ENCODE results near the gene PLK1. TPM values are rescaled to one million over a fixed set of nuclear protein-coding genes. Genes with fewer than 3 reads are reported as not detected.
"Not testable (repeated sequence)": the region's sequence is repeated elsewhere in the genome, so short reads cannot be mapped to it uniquely, and the experiment has no call there.

The PLK1 gene
- total RNA-seq, 2 experiments from 2014 or later: 132 to 135 TPM

DNA sequence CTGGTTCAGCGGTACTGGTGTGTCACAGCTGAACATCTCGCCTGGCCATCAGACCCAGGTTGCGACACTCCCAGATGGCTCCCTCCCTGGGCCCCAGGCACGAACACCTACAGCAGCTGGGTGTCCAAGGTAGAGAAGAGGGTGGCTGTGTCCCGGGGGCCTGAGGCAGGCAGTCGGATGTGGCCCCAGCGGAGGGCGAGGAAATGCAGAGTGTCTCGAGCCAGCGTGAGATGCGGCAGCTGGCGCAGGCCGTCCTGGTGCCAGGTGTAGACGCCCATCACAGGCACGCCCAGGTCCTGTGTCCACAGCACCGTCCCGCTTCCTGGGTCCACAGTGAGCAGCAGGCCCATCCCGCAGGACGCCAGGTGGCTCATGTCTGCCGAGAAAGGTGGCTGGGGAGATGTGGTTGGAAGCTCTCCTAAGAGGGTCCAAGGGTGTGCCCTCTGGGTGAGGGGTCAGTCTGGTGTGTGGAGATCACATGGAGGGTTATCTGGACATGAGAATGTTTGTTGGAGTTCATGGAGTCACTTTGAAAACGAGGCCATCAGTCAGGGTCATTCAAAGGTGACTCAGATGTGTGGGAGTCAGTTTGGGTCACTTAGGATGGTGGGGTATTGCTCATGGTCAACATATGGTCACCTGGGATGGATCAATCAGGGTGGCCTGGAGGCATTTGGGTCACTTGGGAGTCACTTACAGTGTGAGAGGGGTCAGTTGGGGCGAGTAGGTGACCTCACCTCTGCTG, 26.3 kb downstream of the PLK1 start:
- H3K27me3 Mint-ChIP-seq: peaks cover 13% of the 10 kb centered on the region
- ATAC-seq: no peak
- H3K9me3 Mint-ChIP-seq (ENCODE audit: low read depth): peaks cover 18% of the 10 kb centered on the region
- CTCF ChIA-PET: no interaction called here
- DNase-seq: no peak
- H3K4me1 Mint-ChIP-seq: no peaks in the 10 kb centered on the region
- H3K36me3 Mint-ChIP-seq: no peaks in the 10 kb centered on the region
- no peak overlapping the region for H3K4me3 Mint-ChIP-seq
- no peak overlapping the region for H3K27ac Mint-ChIP-seq

DNA sequence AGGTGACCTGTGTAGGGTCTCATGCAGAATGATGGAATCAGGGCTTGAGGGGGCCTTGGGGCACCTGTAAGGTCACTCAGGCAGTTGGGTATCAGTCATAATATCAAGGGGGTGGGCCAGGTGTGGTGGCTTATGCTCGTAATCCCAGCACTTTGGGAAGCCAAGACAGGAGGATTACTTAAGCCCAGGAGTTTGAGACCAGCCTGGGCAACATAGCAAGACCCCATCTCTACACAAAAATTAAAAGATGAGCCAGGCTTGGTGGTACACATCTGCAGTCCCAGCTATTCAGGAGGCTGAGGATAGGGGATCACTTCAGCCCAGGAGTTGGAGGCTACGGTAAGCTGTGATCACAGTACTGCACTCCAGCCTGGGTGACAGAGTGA, 26.8 kb downstream of the PLK1 start:
- peaks cover 22% of the 10 kb centered on the region for H3K9me3 Mint-ChIP-seq (ENCODE audit: low read depth)
- no peaks in the 10 kb centered on the region for H3K4me1 Mint-ChIP-seq
- no peak for ATAC-seq
- DNase-seq: no peak
- peaks cover 16% of the 10 kb centered on the region for H3K27me3 Mint-ChIP-seq
- H3K4me3 Mint-ChIP-seq: no peak overlapping the region
- no peaks in the 10 kb centered on the region for H3K36me3 Mint-ChIP-seq
- CTCF ChIA-PET: no interaction called here
- H3K27ac Mint-ChIP-seq: no peak overlapping the region

DNA sequence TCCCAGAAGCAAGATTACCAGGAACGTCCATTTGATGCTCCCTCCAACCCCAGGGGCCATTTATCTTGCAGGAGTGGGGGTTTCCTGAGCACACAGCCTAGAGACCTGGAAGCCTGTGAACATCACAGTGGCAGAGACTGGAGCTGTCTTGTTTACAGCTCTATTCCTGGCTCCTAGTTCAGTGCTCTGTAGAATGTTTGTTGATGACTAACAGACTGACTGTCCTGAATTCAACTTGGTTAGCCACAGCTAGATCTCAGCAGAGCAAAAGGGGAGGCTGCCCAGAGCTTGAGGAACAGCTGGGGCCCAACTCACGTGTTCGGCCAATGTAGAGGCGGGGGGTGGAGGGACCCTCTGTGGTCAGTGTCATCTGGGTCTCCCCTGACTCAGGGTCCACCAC, 27.8 kb downstream of the PLK1 start:
- Mint-ChIP-seq H3K4me1 (no peaks in the 10 kb centered on the region), H3K36me3 (no peaks in the 10 kb centered on the region), H3K27me3 (peaks cover 24% of the 10 kb centered on the region), H3K4me3 (no peak overlapping the region), H3K27ac (no peak overlapping the region), H3K9me3 (ENCODE audit: low read depth) (peaks cover 22% of the 10 kb centered on the region)
- DNase-seq: no peak
- no peak for ATAC-seq
- CTCF ChIA-PET: interaction anchor here (1.1 kb wide), 1 partner anchor 22 kb away, joined by 5 read pairs; no protein-coding TSS in a partner anchor

DNA sequence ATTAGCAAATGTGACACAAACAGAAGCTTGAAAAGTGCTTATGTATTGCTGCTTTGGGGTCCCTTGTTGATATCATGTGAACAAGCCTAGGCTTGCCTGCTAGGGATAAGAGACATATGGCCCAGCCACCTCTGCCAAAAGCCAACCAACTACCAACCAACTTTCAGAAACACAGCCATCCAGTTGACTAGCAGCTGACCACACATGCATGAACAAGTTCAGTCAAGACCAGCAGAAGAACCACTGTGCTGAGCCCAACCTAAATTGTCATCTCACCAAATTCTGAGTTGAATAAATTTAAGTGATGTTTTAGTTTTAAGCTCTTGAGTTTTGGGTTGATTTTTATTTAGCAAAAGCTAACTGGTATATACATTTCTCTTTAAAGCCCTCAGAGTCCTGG, 30.8 kb downstream of the PLK1 start:
- peaks cover 13% of the 10 kb centered on the region for H3K9me3 Mint-ChIP-seq (ENCODE audit: low read depth)
- CTCF ChIA-PET: interaction anchor here (1.2 kb wide), 1 partner anchor 9 kb away, joined by 3 read pairs; no protein-coding TSS in a partner anchor
- peaks cover 38% of the 10 kb centered on the region for H3K27me3 Mint-ChIP-seq

DNA sequence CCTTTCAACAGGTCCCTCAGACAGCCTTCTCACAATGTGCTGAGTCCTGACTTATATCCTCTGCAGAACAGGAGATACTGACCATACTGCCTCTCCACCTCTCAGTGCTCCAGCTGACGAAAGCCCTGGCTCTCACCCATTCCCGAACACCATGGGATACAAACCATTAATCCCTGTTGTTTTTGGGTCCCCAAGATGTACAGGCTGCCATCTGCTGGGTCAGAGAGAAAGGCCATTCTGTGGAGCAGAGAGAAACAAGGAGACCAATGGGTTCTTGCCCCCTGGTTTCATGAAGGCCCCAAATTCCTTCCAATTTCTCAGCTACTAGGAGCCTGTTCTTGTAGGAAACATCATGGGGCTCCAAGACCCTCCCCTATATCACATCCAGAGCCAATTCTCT, 31.3 kb downstream of the PLK1 start:
- CTCF ChIA-PET: interaction anchor here (1.2 kb wide), 1 partner anchor 9 kb away, joined by 3 read pairs; no protein-coding TSS in a partner anchor
- H3K27me3 Mint-ChIP-seq: peaks cover 42% of the 10 kb centered on the region

More for the DNA sequence above, 30.8 kb downstream of the PLK1 start:
- DNase-seq (no peak), ATAC-seq (no peak)
- Mint-ChIP-seq H3K27ac (no peak overlapping the region), H3K4me1 (no peaks in the 10 kb centered on the region), H3K4me3 (no peak overlapping the region), H3K36me3 (no peaks in the 10 kb centered on the region)

DNA sequence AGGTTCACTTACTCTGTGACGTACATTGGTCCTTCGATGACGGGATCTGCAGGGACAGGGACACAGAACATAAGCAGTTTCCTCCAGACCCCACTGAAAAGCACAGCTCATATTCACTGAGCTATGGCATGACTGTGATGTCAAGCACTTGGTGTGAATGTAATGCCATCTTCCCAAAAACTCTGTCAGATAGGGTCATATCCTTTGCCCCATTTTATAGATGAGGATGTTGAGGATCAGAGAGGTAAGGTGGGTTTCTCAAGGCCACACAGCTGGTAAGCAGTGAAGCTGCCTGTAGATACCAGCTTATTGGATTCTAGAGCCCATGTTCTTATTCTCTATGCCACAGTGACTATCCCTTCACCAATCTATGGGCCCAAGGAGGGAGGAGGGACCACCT, 31.8 kb downstream of the PLK1 start:
- CTCF ChIA-PET: no interaction called here
- H3K4me1 Mint-ChIP-seq: no peaks in the 10 kb centered on the region

More for the DNA sequence above, 31.3 kb downstream of the PLK1 start:
- H3K27ac Mint-ChIP-seq: no peak overlapping the region
- DNase-seq: no peak
- no peak overlapping the region for H3K4me3 Mint-ChIP-seq
- no peaks in the 10 kb centered on the region for H3K36me3 Mint-ChIP-seq
- no peaks in the 10 kb centered on the region for H3K4me1 Mint-ChIP-seq
- ATAC-seq: no peak
- H3K9me3 Mint-ChIP-seq (ENCODE audit: low read depth): peaks cover 13% of the 10 kb centered on the region

DNA sequence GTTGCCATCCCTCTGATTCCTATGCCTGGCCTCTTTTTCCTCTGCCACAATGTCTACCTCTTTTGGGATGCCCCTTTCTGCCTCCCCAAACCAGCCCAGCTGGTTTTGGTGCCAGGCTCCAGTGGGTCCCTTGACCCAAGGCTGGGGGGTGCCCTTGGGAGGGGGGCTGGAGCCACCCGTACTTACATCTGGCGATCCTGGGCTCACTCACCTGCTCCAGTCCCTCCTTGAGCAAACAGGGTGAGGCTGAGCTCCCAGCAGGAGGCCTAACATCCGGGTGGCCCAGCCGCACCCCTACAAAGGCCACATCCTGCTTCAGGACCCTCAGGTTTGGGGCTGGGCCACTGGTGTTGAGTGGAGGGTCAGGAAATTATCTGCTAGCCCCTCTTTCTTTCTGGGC, 33.1 kb downstream of the PLK1 start:
- Mint-ChIP-seq H3K27ac (no peak overlapping the region), H3K9me3 (ENCODE audit: low read depth) (peaks cover 13% of the 10 kb centered on the region), H3K4me3 (no peak overlapping the region), H3K27me3 (peaks cover 50% of the 10 kb centered on the region), H3K4me1 (no peaks in the 10 kb centered on the region), H3K36me3 (no peaks in the 10 kb centered on the region)
- DNase-seq (no peak), ATAC-seq (no peak)
- CTCF ChIA-PET: no interaction called here

More for the DNA sequence above, 31.8 kb downstream of the PLK1 start:
- Mint-ChIP-seq H3K27ac (no peak overlapping the region), H3K9me3 (ENCODE audit: low read depth) (peaks cover 13% of the 10 kb centered on the region), H3K27me3 (peaks cover 43% of the 10 kb centered on the region), H3K36me3 (no peaks in the 10 kb centered on the region), H3K4me3 (no peak overlapping the region)
- ATAC-seq (no peak), DNase-seq (no peak)

DNA sequence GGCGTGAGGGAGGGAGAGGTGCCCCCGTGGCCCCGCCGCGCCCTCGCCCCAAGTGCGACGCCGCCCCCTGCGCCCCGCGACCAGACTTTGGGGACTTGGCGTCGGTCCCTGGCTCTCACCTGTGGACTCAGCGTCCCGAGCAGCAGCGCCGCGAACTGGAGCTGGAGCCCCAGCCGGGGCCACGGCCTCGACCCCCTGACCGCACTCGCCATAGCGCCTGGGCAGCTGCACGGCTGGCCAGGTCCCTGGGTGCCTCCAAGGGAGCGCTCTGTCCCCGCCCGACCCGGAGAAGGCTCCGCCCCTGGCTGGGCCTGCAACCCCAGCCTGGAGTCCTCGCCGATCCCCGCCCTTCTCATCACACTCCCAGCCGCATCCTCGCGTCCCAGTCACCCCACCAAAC, 34.3 kb downstream of the PLK1 start, which contains the start of gene ERN2:
TSS of gene ERN2 (minus strand) at position 247 of the 400 bp plus-strand sequence. CDS start at position 212, 35 bp downstream.
- CTCF ChIA-PET: no interaction called here
- Mint-ChIP-seq H3K4me1 (no peaks in the 10 kb centered on the region), H3K36me3 (no peaks in the 10 kb centered on the region), H3K27ac (no peak within 1 kb of the TSS), H3K9me3 (ENCODE audit: low read depth) (peaks cover 13% of the 10 kb centered on the region), H3K4me3 (no peak within 1 kb of the TSS), H3K27me3 (peaks cover 58% of the 10 kb centered on the region)
- no peak for DNase-seq
- no peak for ATAC-seq

DNA sequence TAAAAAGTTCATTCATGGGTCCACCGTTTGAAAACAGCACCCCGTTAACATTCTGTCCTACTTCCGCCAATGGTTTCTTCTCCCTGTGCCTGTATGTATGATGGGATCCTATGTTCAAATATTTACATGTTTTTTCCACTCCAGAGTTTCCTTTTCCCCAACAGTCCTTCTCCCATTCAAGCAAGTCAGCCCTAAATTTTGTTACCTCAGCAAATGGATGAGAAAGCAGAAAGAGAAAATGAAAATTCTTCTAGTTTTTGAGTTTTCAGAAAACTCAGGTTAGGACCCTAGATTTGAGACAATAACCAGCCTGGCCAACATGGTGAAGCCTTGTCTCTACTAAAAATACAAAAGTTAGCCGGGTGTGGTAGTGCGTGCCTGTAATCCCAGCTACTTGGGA, 37.8 kb downstream of the PLK1 start:
- no peak for ATAC-seq
- Mint-ChIP-seq H3K4me1 (no peaks in the 10 kb centered on the region), H3K9me3 (ENCODE audit: low read depth) (no peaks in the 10 kb centered on the region), H3K36me3 (no peaks in the 10 kb centered on the region), H3K27ac (no peak overlapping the region), H3K4me3 (no peak overlapping the region), H3K27me3 (peaks cover 54% of the 10 kb centered on the region)
- CTCF ChIA-PET: no interaction called here
- no peak for DNase-seq

DNA sequence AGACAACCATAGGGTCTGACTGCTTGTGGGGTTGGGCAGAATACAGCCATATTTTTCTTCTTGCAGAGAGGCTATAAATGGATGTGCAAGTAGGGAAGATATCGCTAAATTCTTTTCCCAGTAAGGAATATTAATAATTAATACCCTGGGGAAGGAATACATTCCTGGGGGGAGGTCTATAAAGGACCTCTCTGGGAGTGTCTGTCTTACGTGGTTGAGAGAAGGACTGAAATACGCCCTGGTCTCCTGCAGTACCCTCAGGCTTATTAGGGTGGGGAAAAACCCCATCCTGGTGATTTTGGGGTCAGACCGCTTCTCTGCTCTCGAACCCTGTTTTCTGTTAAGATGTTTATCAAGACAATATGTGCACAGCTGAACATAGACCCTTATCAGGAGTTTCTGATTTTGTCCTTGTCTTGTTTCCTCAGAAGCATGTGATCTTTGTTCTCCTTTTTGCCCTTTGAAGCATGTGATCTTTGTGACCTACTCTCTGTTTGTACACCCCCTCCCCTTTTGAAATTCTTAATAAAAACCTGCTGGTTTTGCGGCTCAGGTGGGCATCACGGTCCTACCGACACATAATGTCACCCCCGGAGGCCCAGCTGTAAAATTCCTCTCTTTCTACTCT, 44.0 kb downstream of the PLK1 start:
- ATAC-seq; H3K4me3 Mint-ChIP-seq; DNase-seq; H3K27ac Mint-ChIP-seq; H3K36me3 Mint-ChIP-seq; H3K9me3 Mint-ChIP-seq (ENCODE audit: low read depth); H3K4me1 Mint-ChIP-seq; CTCF ChIA-PET: not testable (repeated sequence)
- peaks cover 25% of the 10 kb centered on the region for H3K27me3 Mint-ChIP-seq

DNA sequence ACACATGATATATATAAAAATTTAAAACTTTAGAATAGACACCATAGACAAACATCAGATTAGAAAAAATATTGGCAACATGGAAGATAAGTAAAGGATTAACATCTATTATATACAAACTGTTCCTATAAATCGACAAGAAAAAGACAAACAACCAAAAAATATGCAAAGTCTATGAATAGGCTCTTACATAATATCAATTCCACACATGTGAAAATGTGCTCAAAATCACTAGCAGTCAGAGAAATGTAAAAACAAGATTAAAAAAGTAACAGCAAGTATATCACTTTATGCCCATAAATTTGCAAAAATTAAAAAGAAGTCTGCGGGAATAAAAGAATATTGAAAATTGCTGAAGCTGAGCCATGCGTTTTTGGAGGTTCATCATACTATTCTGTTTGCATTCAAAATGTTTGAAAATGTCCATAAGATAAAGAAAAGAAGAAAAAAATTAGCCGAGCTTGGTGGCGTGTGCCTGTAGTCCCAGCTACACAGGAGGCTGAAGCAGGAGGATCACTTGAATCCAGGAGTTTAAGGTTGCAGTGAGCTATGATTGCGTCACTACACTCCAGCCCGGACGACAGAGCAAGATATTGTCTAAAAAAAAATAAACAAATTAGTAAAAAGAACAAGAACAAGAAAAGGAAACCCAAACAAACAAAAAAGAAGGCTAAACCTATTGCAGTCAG, 45.6 kb downstream of the PLK1 start:
- peaks cover 4% of the 10 kb centered on the region for H3K4me1 Mint-ChIP-seq
- H3K36me3 Mint-ChIP-seq: peaks cover 2% of the 10 kb centered on the region
- H3K27me3 Mint-ChIP-seq: peaks cover 19% of the 10 kb centered on the region
- DNase-seq (no peak), ATAC-seq (no peak)
- peaks cover 4% of the 10 kb centered on the region for H3K9me3 Mint-ChIP-seq (ENCODE audit: low read depth)
- no peak overlapping the region for H3K27ac Mint-ChIP-seq
- CTCF ChIA-PET: interaction anchor here (0.6 kb wide), 1 partner anchor 144 kb away, joined by 3 read pairs; no protein-coding TSS in a partner anchor
- H3K4me3 Mint-ChIP-seq: no peak overlapping the region

DNA sequence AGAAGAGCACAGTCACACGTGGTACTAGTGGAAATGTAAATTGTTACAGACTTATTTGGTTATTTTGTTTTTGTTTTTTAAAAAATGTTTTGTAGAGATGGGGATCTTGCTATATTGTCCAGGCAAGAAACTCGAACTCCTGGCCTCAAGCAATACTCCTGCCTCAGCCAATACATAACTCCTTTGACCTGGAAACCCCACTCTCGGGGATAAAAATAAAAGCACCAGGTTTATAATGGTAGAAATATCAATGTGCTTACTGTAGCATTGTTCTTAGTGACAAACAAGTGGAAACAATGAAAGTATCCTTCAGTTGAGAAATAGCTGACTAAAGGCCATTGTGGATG, 46.1 kb downstream of the PLK1 start:
- DNase-seq (no peak), ATAC-seq (no peak)
- Mint-ChIP-seq H3K27me3 (peaks cover 23% of the 10 kb centered on the region), H3K4me1 (peaks cover 4% of the 10 kb centered on the region), H3K9me3 (ENCODE audit: low read depth) (peaks cover 4% of the 10 kb centered on the region), H3K4me3 (no peak overlapping the region), H3K36me3 (peaks cover 2% of the 10 kb centered on the region), H3K27ac (no peak overlapping the region)
- CTCF ChIA-PET: interaction anchor here (0.6 kb wide), 1 partner anchor 144 kb away, joined by 3 read pairs; no protein-coding TSS in a partner anchor

DNA sequence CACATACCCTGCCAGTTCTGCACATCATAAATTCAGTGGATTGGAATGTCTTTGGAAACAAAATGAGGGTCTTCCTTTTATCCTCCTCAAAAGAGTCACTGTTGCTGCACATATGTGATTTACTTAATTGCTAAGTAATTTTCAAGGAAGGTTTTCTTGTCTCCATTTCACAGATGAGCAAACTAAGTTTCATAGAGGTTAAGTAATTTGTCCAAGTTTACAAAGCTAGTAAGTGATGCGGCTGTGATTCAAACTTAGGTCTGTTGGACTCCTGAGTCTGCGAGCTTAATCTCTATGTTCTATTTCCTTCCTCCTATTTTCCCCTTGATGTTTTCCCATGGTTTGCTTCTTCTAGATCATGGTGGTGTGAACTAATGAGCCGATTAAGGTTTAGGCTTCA, 48.0 kb downstream of the PLK1 start:
- ATAC-seq (no peak), DNase-seq (no peak)
- peaks cover 4% of the 10 kb centered on the region for H3K4me1 Mint-ChIP-seq
- peaks cover 4% of the 10 kb centered on the region for H3K9me3 Mint-ChIP-seq (ENCODE audit: low read depth)
- H3K27ac Mint-ChIP-seq: no peak overlapping the region
- H3K4me3 Mint-ChIP-seq: no peak overlapping the region
- H3K36me3 Mint-ChIP-seq: peaks cover 2% of the 10 kb centered on the region
- CTCF ChIA-PET: interaction anchor here (1.7 kb wide), 1 partner anchor 526 kb away, joined by 3 read pairs; no protein-coding TSS in a partner anchor
- peaks cover 24% of the 10 kb centered on the region for H3K27me3 Mint-ChIP-seq
